ENCODE measurements around the gene FGF21. TPM values are rescaled to one million over a fixed set of nuclear protein-coding genes. Genes with fewer than 3 reads are reported as not detected.
A peak's percentile ranks its signal among the peaks of the same experiment; 100 is the strongest.
"Not testable (repeated sequence)": the region's sequence is repeated elsewhere in the genome, so short reads cannot be mapped to it uniquely, and the experiment has no call there.

The FGF21 gene
- 0.35 TPM in 1 of 2 replicates, not detected in the other for total RNA-seq (2014; rRNA removed; shearing (Covaris generic))

- no peak within 1 kb of the TSS for H3K4me3 ChIP-seq (ENCODE audit: insufficient read depth, low read depth, low read length)
- peak; percentile 71 for DNase-seq
- peaks cover 6% of the 10 kb centered on the region for H3K36me3 ChIP-seq (replicated peaks; ENCODE audit: control insufficient read depth, insufficient read depth, low read length)
- H3K27me3 ChIP-seq (ENCODE audit: control insufficient read depth, insufficient read depth, low read length): peaks cover 8% of the 10 kb centered on the region; the same call in 1 of the 2 replicates
Measured at GRCh38 chr19:48755084-48755641, at the start of gene FGF21. TSS of gene FGF21 (plus strand) at chr19:48755524. CDS start at chr19:48756237, 713 bp downstream.

- DNase-seq: peak; percentile 56
- H3K36me3 ChIP-seq (replicated peaks; ENCODE audit: control insufficient read depth, insufficient read depth, low read length): no peaks in the 10 kb centered on the region; the same call in 1 of the 2 replicates
- H3K27me3 ChIP-seq (ENCODE audit: control insufficient read depth, insufficient read depth, low read length): no peaks in the 10 kb centered on the region
- no peak overlapping the region for H3K4me3 ChIP-seq (ENCODE audit: insufficient read depth, low read depth, low read length)
Measured at GRCh38 chr19:48708471-48708870, 46.9 kb upstream of the FGF21 start.

GRCh38 chr19:48711106-48711662 is 44.1 kb upstream of the FGF21 start:
- no peak for DNase-seq
- no peaks in the 10 kb centered on the region for H3K36me3 ChIP-seq (replicated peaks; ENCODE audit: control insufficient read depth, insufficient read depth, low read length)
- no peaks in the 10 kb centered on the region for H3K27me3 ChIP-seq (ENCODE audit: control insufficient read depth, insufficient read depth, low read length)
- no peak overlapping the region for H3K4me3 ChIP-seq (ENCODE audit: insufficient read depth, low read depth, low read length)

GRCh38 chr19:48713041-48713863 is 42.1 kb upstream of the FGF21 start:
- no peaks in the 10 kb centered on the region for H3K27me3 ChIP-seq (ENCODE audit: control insufficient read depth, insufficient read depth, low read length)
- H3K4me3 ChIP-seq (ENCODE audit: insufficient read depth, low read depth, low read length): peak overlapping the region; percentile 89
- peak; percentile 90 for DNase-seq
- H3K36me3 ChIP-seq (replicated peaks; ENCODE audit: control insufficient read depth, insufficient read depth, low read length): no peaks in the 10 kb centered on the region

GRCh38 chr19:48713864-48714755 is 41.2 kb upstream of the FGF21 start:
- Histone ChIP-seq H3K4me3 (ENCODE audit: insufficient read depth, low read depth, low read length) (peak overlapping the region; percentile 89), H3K36me3 (replicated peaks; ENCODE audit: control insufficient read depth, insufficient read depth, low read length) (no peaks in the 10 kb centered on the region), H3K27me3 (ENCODE audit: control insufficient read depth, insufficient read depth, low read length) (no peaks in the 10 kb centered on the region)
- DNase-seq: peak; percentile 100

- H3K36me3 ChIP-seq (replicated peaks; ENCODE audit: control insufficient read depth, insufficient read depth, low read length): no peaks in the 10 kb centered on the region
- H3K27me3 ChIP-seq (ENCODE audit: control insufficient read depth, insufficient read depth, low read length): no peaks in the 10 kb centered on the region
- peak overlapping the region; percentile 49 for H3K4me3 ChIP-seq (ENCODE audit: insufficient read depth, low read depth, low read length)
- peak; percentile 51 for DNase-seq
Measured at GRCh38 chr19:48714759-48715675, 40.3 kb upstream of the FGF21 start.

- Histone ChIP-seq H3K27me3 (ENCODE audit: control insufficient read depth, insufficient read depth, low read length) (no peaks in the 10 kb centered on the region), H3K36me3 (replicated peaks; ENCODE audit: control insufficient read depth, insufficient read depth, low read length) (no peaks in the 10 kb centered on the region), H3K4me3 (ENCODE audit: insufficient read depth, low read depth, low read length) (no peak overlapping the region)
- peak; percentile 50 for DNase-seq
Measured at GRCh38 chr19:48715681-48716171, 39.6 kb upstream of the FGF21 start.

- H3K27me3 ChIP-seq (ENCODE audit: control insufficient read depth, insufficient read depth, low read length): no peaks in the 10 kb centered on the region
- no peaks in the 10 kb centered on the region for H3K36me3 ChIP-seq (replicated peaks; ENCODE audit: control insufficient read depth, insufficient read depth, low read length)
- peak overlapping the region; percentile 29 for H3K4me3 ChIP-seq (ENCODE audit: insufficient read depth, low read depth, low read length)
- peak; percentile 86 for DNase-seq
Measured at GRCh38 chr19:48716562-48717291, 38.6 kb upstream of the FGF21 start.

GRCh38 chr19:48718106-48718505 is 37.2 kb upstream of the FGF21 start:
- not testable (repeated sequence) for H3K4me3 ChIP-seq (ENCODE audit: insufficient read depth, low read depth, low read length); H3K36me3 ChIP-seq (replicated peaks; ENCODE audit: control insufficient read depth, insufficient read depth, low read length); H3K27me3 ChIP-seq (ENCODE audit: control insufficient read depth, insufficient read depth, low read length); DNase-seq

GRCh38 chr19:48718711-48719231 is 36.6 kb upstream of the FGF21 start:
- no peaks in the 10 kb centered on the region for H3K27me3 ChIP-seq (ENCODE audit: control insufficient read depth, insufficient read depth, low read length)
- 0 out of 2 replicates have a peak overlapping the region, but pooled peaks have one; percentile 2 for H3K4me3 ChIP-seq (ENCODE audit: insufficient read depth, low read depth, low read length)
- DNase-seq: peak; percentile 72
- no peaks in the 10 kb centered on the region for H3K36me3 ChIP-seq (replicated peaks; ENCODE audit: control insufficient read depth, insufficient read depth, low read length)

GRCh38 chr19:48719263-48720171 is 35.8 kb upstream of the FGF21 start, which contains the start of gene MAMSTR:
TSS of gene MAMSTR (minus strand) at chr19:48719725. CDS start at chr19:48719031, 694 bp downstream.
- DNase-seq: peak; percentile 66
- Histone ChIP-seq H3K4me3 (ENCODE audit: insufficient read depth, low read depth, low read length) (peak within 1 kb of the TSS; percentile 72), H3K27me3 (ENCODE audit: control insufficient read depth, insufficient read depth, low read length) (no peaks in the 10 kb centered on the region), H3K36me3 (replicated peaks; ENCODE audit: control insufficient read depth, insufficient read depth, low read length) (no peaks in the 10 kb centered on the region)

GRCh38 chr19:48720251-48720612 is 35.1 kb upstream of the FGF21 start:
- no peaks in the 10 kb centered on the region for H3K36me3 ChIP-seq (replicated peaks; ENCODE audit: control insufficient read depth, insufficient read depth, low read length)
- no peak for DNase-seq
- peak overlapping the region; percentile 41 for H3K4me3 ChIP-seq (ENCODE audit: insufficient read depth, low read depth, low read length)
- H3K27me3 ChIP-seq (ENCODE audit: control insufficient read depth, insufficient read depth, low read length): no peaks in the 10 kb centered on the region

All from H7 (cell line).